Neural cell (in vitro differentiated cells): ENCODE results near the gene LPXN. TPM values are rescaled to one million over a fixed set of nuclear protein-coding genes. Genes with fewer than 3 reads are reported as not detected.

Experiments
- H2AFZ ChIP-seq: fragments of 200-600, 300-800 bp; sonication (generic), shearing (Covaris generic); 2 replicates; pipeline ENCODE4 v1.6.0; 2014; ENCODE audit warnings: low read depth, mild to moderate bottlenecking, antibody characterized with exemption, low read length, moderate library complexity
- H3F3A ChIP-seq: fragments of 200-600 bp; shearing (Covaris generic); 2 replicates; pipeline ENCODE4 v1.6.1; 2016; ENCODE audit warnings: mild to moderate bottlenecking, moderate library complexity, mixed read lengths, antibody characterized with exemption, low read length; ENCODE audit not compliant: insufficient read depth, poor library complexity, severe bottlenecking
- H3K27ac ChIP-seq: fragments of 200-600, 300-800 bp; sonication (generic), shearing (Covaris generic); 2 replicates; pipeline ENCODE4 v1.5.1; 2014; ENCODE audit warnings: mild to moderate bottlenecking, low read length, moderate library complexity
- H3K27me3 ChIP-seq: fragments of 300-800, 200-600 bp; sonication (generic), shearing (Covaris generic); 2 replicates; pipeline ENCODE4 v1.6.0; 2014; ENCODE audit warnings: mild to moderate bottlenecking, low read depth, low read length, moderate library complexity; ENCODE audit not compliant: insufficient read depth
- H3K36me3 ChIP-seq: fragments of 300-800, 200-600 bp; sonication (generic), shearing (Covaris generic); 2 replicates; pipeline ENCODE4 v1.5.1; 2014; ENCODE audit warnings: mild to moderate bottlenecking, antibody characterized with exemption, low read length, moderate library complexity; ENCODE audit not compliant: insufficient read depth
- H3K4me2 ChIP-seq: fragments of 300-800, 200-600 bp; sonication (generic), shearing (Covaris generic); 2 replicates; pipeline ENCODE4 v1.6.0; 2014; ENCODE audit warnings: mild to moderate bottlenecking, low read length
- H3K4me3 ChIP-seq: fragments of 300-800, 200-600 bp; sonication (generic), shearing (Covaris generic); 2 replicates; pipeline ENCODE4 v1.5.1; 2014; ENCODE audit warnings: mild to moderate bottlenecking, low read length, moderate library complexity
- H3K79me2 ChIP-seq: fragments of 200-600 bp; shearing (Covaris generic); replicated peaks from 2 replicates; pipeline ENCODE4 v1.6.0; 2014; ENCODE audit warnings: mild to moderate bottlenecking, low read length, moderate library complexity; ENCODE audit not compliant: insufficient read depth
- H3K9ac ChIP-seq: fragments of 300-800, 200-600 bp; sonication (generic), shearing (Covaris generic); 2 replicates; pipeline ENCODE4 v1.6.1; 2016; ENCODE audit warnings: mild to moderate bottlenecking, low read length, mixed read lengths
- H3K9me2 ChIP-seq: fragments of 200-600 bp; shearing (Covaris generic); 2 replicates; pipeline ENCODE4 v1.6.1; 2016; ENCODE audit warnings: mild to moderate bottlenecking, low read length, mixed read lengths; ENCODE audit not compliant: insufficient read depth
- H3K9me3 ChIP-seq: fragments of 200-600, 300-800 bp; sonication (generic), shearing (Covaris generic); 2 replicates; pipeline ENCODE4 v1.6.1; 2016; ENCODE audit warnings: mild to moderate bottlenecking, mixed run types, low read length, moderate library complexity, mixed read lengths
- H4K20me1 ChIP-seq: fragments of 200-600 bp; shearing (Covaris generic); 2 replicates; pipeline ENCODE4 v1.6.1; 2016; ENCODE audit warnings: mild to moderate bottlenecking, mixed run types; ENCODE audit not compliant: insufficient read depth
- EP300 ChIP-seq: fragments of 450-650 bp; conservative IDR thresholded peaks from 2 replicates; pipeline ENCODE4 v1.6.1; 2014; ENCODE audit warnings: antibody characterized with exemption, mild to moderate bottlenecking, moderate library complexity; ENCODE audit not compliant: poor library complexity, severe bottlenecking
- EZH2 ChIP-seq: fragments of 200-600, 300-800 bp; shearing (Covaris generic), sonication (generic); IDR thresholded peaks from 2 replicates; pipeline ENCODE4 v1.6.1; 2014; ENCODE audit warnings: antibody characterized with exemption, low read length, borderline replicate concordance, mild to moderate bottlenecking; ENCODE audit not compliant: insufficient read depth, poor library complexity, severe bottlenecking
- MXI1 ChIP-seq: fragments of 450-650 bp; conservative IDR thresholded peaks from 2 replicates; pipeline ENCODE4 v1.6.1; 2014; ENCODE audit warnings: antibody characterized with exemption, mild to moderate bottlenecking; ENCODE audit not compliant: poor library complexity, severe bottlenecking
- POLR2AphosphoS5 ChIP-seq: IDR thresholded peaks from 2 replicates; pipeline ENCODE4 v1.6.1; 2012
- RAD21 ChIP-seq: fragments of 450-650 bp; conservative IDR thresholded peaks from 2 replicates; pipeline ENCODE4 v1.6.1; 2014; ENCODE audit warnings: antibody characterized with exemption, mild to moderate bottlenecking, moderate library complexity
- SMC3 ChIP-seq: fragments of 450-650 bp; conservative IDR thresholded peaks from 2 replicates; pipeline ENCODE4 v1.6.1; 2014; ENCODE audit warnings: antibody characterized with exemption, mild to moderate bottlenecking, moderate library complexity; ENCODE audit not compliant: poor library complexity
- TAF1 ChIP-seq: IDR thresholded peaks from 2 replicates; pipeline ENCODE4 v1.6.1; 2012; ENCODE audit warnings: low read depth
- polyA plus RNA-seq: library from polyadenylated mRNA; depleted of rRNA; stranded (reverse); fragments of >200 nt; gene quantifications from 2 replicates; pipeline ENCODE4 v1.2.3, GENCODE V29; 2014
- TF ChIP-seq, protein P1 (sequence below): fragments of 450-650 bp; IDR thresholded peaks from 2 replicates; pipeline ENCODE4 v1.5.1; 2014; ENCODE audit warnings: antibody characterized with exemption, mild to moderate bottlenecking, moderate library complexity; ENCODE audit not compliant: poor library complexity, severe bottlenecking
- TF ChIP-seq, protein P2 (sequence below): IDR thresholded peaks from 2 replicates; pipeline ENCODE4 v1.6.1; 2012; ENCODE audit warnings: borderline replicate concordance

LPXN gene
- polyA plus RNA-seq, 1 donor from 2014 or later: 4.1 TPM

DNA sequence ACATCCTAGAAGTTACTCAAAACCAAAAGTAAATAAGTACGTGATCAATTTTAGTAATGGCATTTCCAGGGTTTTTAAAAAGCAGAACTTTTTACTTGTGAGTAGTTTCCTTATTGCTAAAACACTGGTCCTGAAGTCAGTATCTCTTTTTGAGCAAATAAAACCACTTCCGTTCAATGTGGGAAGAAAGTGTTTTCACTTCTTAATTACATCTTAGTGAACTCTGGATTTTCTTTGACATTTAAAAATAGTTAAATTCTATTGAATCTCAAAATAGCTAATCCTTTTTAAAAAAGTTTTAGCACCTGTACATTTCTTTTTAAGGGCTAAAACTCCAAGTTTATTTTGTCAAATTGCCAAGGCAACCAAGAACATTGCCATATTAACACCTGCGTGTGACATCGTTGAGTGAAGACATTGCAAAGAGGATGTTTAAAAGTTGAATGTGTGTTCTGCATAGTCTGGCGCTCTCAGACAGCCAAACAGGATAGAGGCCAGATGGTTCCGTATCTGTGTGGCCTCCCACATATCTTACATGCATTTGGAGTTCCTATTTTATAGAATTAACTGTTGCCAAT is 50.5 kb downstream of the LPXN start:
- no peaks in the 10 kb centered on the region for H3K79me2 ChIP-seq
- TF ChIP-seq EZH2: no peak
- no peak for TF ChIP-seq SMC3
- TF ChIP-seq RAD21: no peak
- TF ChIP-seq TAF1: no peak
- TF ChIP-seq, protein P1, sequence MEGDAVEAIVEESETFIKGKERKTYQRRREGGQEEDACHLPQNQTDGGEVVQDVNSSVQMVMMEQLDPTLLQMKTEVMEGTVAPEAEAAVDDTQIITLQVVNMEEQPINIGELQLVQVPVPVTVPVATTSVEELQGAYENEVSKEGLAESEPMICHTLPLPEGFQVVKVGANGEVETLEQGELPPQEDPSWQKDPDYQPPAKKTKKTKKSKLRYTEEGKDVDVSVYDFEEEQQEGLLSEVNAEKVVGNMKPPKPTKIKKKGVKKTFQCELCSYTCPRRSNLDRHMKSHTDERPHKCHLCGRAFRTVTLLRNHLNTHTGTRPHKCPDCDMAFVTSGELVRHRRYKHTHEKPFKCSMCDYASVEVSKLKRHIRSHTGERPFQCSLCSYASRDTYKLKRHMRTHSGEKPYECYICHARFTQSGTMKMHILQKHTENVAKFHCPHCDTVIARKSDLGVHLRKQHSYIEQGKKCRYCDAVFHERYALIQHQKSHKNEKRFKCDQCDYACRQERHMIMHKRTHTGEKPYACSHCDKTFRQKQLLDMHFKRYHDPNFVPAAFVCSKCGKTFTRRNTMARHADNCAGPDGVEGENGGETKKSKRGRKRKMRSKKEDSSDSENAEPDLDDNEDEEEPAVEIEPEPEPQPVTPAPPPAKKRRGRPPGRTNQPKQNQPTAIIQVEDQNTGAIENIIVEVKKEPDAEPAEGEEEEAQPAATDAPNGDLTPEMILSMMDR: no peak
- TF ChIP-seq, protein P2, sequence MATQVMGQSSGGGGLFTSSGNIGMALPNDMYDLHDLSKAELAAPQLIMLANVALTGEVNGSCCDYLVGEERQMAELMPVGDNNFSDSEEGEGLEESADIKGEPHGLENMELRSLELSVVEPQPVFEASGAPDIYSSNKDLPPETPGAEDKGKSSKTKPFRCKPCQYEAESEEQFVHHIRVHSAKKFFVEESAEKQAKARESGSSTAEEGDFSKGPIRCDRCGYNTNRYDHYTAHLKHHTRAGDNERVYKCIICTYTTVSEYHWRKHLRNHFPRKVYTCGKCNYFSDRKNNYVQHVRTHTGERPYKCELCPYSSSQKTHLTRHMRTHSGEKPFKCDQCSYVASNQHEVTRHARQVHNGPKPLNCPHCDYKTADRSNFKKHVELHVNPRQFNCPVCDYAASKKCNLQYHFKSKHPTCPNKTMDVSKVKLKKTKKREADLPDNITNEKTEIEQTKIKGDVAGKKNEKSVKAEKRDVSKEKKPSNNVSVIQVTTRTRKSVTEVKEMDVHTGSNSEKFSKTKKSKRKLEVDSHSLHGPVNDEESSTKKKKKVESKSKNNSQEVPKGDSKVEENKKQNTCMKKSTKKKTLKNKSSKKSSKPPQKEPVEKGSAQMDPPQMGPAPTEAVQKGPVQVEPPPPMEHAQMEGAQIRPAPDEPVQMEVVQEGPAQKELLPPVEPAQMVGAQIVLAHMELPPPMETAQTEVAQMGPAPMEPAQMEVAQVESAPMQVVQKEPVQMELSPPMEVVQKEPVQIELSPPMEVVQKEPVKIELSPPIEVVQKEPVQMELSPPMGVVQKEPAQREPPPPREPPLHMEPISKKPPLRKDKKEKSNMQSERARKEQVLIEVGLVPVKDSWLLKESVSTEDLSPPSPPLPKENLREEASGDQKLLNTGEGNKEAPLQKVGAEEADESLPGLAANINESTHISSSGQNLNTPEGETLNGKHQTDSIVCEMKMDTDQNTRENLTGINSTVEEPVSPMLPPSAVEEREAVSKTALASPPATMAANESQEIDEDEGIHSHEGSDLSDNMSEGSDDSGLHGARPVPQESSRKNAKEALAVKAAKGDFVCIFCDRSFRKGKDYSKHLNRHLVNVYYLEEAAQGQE: no peak
- TF ChIP-seq POLR2AphosphoS5: no peak
- TF ChIP-seq MXI1: no peak
- TF ChIP-seq EP300: no peak

DNA sequence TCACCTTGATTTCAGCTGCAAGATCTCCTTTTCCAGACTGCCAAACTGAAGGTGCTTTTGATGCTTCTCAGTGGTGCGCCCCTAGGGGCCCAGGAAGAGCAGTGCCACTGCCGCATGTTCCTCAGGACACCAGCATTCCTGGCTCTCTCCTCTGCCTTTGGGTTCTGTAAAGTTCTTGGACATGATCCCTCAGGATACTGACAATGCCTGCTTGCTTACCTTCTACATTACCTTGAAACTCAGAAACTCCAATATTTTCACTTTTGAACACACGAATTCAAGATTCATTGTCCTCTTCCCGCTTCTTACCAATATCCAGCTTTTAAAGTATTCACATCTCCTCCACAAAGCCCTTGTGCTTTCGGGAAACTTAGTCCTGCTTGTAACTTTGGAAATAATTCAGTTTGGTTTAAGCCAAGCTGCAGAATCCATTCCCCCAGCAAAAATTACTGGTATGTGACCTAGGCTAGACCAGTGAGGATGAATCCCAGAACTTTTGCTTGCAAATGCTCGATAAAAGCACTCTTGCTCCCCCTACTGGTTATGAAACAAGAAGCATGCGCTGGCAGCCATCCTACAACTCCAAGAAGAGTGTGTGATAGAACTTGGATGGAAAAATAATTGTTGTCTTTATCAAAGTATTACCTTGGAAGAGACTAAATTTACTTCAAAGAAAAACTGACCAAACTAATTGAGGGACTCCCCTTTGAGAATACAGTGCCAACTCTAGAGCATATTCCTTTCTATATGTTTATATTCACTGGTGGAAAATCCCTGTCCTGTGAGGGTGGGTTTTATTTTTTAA is 51.2 kb downstream of the LPXN start:
- Histone ChIP-seq H3K27ac (no peak overlapping the region), H4K20me1 (no peaks in the 10 kb centered on the region), H3K27me3 (no peaks in the 10 kb centered on the region), H3K4me3 (no peak overlapping the region), H3K9me3 (no peaks in the 10 kb centered on the region), H2AFZ (no peak overlapping the region), H3F3A (no peaks in the 10 kb centered on the region), H3K4me2 (no peak overlapping the region), H3K36me3 (no peaks in the 10 kb centered on the region), H3K9me2 (no peaks in the 10 kb centered on the region), H3K79me2 (no peaks in the 10 kb centered on the region), H3K9ac (no peak overlapping the region)
- no peak for TF ChIP-seq MXI1
- TF ChIP-seq, protein P1: peak; percentile 79
- TF ChIP-seq TAF1: no peak
- TF ChIP-seq RAD21: peak; percentile 72
- TF ChIP-seq EP300: no peak
- TF ChIP-seq SMC3: peak; percentile 73

More for the DNA sequence above, 50.5 kb downstream of the LPXN start:
- Histone ChIP-seq H3K9me3 (no peaks in the 10 kb centered on the region), H3K4me2 (no peak overlapping the region), H3K27me3 (no peaks in the 10 kb centered on the region), H3K27ac (no peak overlapping the region), H2AFZ (no peak overlapping the region), H4K20me1 (no peaks in the 10 kb centered on the region), H3F3A (no peaks in the 10 kb centered on the region), H3K9ac (no peak overlapping the region), H3K36me3 (no peaks in the 10 kb centered on the region), H3K9me2 (no peaks in the 10 kb centered on the region), H3K4me3 (no peak overlapping the region)
